ENCODE results near the gene KRTAP5-4. TPM values are rescaled to one million over a fixed set of nuclear protein-coding genes. Genes with fewer than 3 reads are reported as not detected.
"Not testable (repeated sequence)": the region's sequence is repeated elsewhere in the genome, so short reads cannot be mapped to it uniquely, and the experiment has no call there.

The KRTAP5-4 gene
- total RNA-seq, 1 experiment from 2014 or later, result not detected

GRCh38 chr11:1604711-1605110, 17.2 kb downstream of the KRTAP5-4 start:
- H3K4me1 Mint-ChIP-seq (ENCODE audit: insufficient read depth, unreplicated experiment), result no peaks in the 10 kb centered on the region
- no peak overlapping the region for H3K27ac Mint-ChIP-seq (ENCODE audit: low read depth, unreplicated experiment)
- intact Hi-C loops (cut with micrococcal nuclease), result no loop called here
- no TSS peak for BruUV-seq (replicated peaks)
- no peak for DNase-seq (ENCODE audit: unreplicated experiment)
- no peak for TF ChIP-seq CTCF (IDR thresholded peaks at IDR 0.05; ENCODE audit: unreplicated experiment)
- POLR2A ChIA-PET, result no interaction called here
- no peaks in the 10 kb centered on the region for H3K36me3 Mint-ChIP-seq (ENCODE audit: insufficient read depth, unreplicated experiment)
- CTCF ChIA-PET, result interaction anchor here (1.4 kb wide), 1 partner anchor 10 kb away, joined by 9 read pairs; no protein-coding TSS in a partner anchor
- H3K4me3 Mint-ChIP-seq (ENCODE audit: unreplicated experiment), result no peak overlapping the region
- H3K9me3 Mint-ChIP-seq (ENCODE audit: unreplicated experiment), result no peaks in the 10 kb centered on the region
- H3K27me3 Mint-ChIP-seq (ENCODE audit: insufficient read depth, unreplicated experiment), result peaks cover 68% of the 10 kb centered on the region

DNA sequence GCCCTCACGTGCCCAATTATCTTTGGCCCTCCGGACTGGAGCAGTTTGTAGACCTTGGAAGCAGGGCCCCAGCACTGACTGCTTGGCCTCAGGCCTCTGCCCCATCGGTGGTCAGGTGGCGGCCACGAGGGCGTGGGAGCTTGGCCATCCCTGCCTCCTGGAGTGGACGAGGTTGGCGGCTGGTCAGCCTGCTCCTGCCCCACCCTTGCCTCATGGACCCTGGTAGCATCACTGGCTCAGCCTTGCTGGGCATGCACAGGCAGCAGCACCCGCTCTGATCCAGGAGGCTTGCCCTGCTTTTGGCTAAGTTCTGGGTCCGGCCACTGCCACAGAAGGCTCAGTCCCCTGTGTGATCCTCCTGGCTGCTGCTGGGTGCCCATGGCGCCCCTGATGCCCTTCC, 17.8 kb downstream of the KRTAP5-4 start:
- Mint-ChIP-seq H3K27me3 (ENCODE audit: insufficient read depth, unreplicated experiment) (peaks cover 70% of the 10 kb centered on the region), H3K27ac (ENCODE audit: low read depth, unreplicated experiment) (no peak overlapping the region), H3K4me3 (ENCODE audit: unreplicated experiment) (no peak overlapping the region), H3K36me3 (ENCODE audit: insufficient read depth, unreplicated experiment) (no peaks in the 10 kb centered on the region), H3K4me1 (ENCODE audit: insufficient read depth, unreplicated experiment) (no peaks in the 10 kb centered on the region), H3K9me3 (ENCODE audit: unreplicated experiment) (no peaks in the 10 kb centered on the region)
- no peak for TF ChIP-seq CTCF (IDR thresholded peaks at IDR 0.05; ENCODE audit: unreplicated experiment)
- no peak for DNase-seq (ENCODE audit: unreplicated experiment)
- ChIA-PET CTCF (no interaction called here), POLR2A (no interaction called here)
- no TSS peak for BruUV-seq (replicated peaks)
- intact Hi-C loops (cut with micrococcal nuclease), result no loop called here

DNA sequence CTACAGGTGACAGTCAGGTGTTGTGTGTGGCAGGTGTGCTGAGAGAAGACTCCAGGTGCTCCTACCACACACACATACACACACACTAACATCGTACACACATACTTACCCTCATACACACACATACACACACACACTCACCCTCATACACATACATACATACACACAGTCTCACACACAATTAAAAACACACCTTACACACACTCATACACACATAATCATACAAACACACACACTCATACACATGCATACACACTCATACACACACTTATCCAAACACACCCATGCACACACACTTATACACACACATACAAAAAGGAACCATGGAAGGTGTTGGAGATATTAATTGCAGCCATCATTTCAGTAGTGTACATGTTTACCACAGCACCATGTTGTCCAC, 18.3 kb downstream of the KRTAP5-4 start:
- Mint-ChIP-seq H3K27me3 (ENCODE audit: insufficient read depth, unreplicated experiment) (peaks cover 75% of the 10 kb centered on the region), H3K36me3 (ENCODE audit: insufficient read depth, unreplicated experiment) (no peaks in the 10 kb centered on the region), H3K27ac (ENCODE audit: low read depth, unreplicated experiment) (no peak overlapping the region), H3K4me3 (ENCODE audit: unreplicated experiment) (no peak overlapping the region), H3K4me1 (ENCODE audit: insufficient read depth, unreplicated experiment) (no peaks in the 10 kb centered on the region), H3K9me3 (ENCODE audit: unreplicated experiment) (no peaks in the 10 kb centered on the region)
- no TSS peak for BruUV-seq (replicated peaks)
- no peak for TF ChIP-seq CTCF (IDR thresholded peaks at IDR 0.05; ENCODE audit: unreplicated experiment)
- no peak for DNase-seq (ENCODE audit: unreplicated experiment)
- intact Hi-C loops (cut with micrococcal nuclease), result no loop called here
- CTCF ChIA-PET, result no interaction called here
- POLR2A ChIA-PET, result no interaction called here

GRCh38 chr11:1601663-1602062, 20.3 kb downstream of the KRTAP5-4 start:
- POLR2A ChIA-PET; BruUV-seq (replicated peaks); H3K36me3 Mint-ChIP-seq (ENCODE audit: insufficient read depth, unreplicated experiment); H3K4me1 Mint-ChIP-seq (ENCODE audit: insufficient read depth, unreplicated experiment); intact Hi-C loops (cut with micrococcal nuclease); DNase-seq (ENCODE audit: unreplicated experiment); H3K27ac Mint-ChIP-seq (ENCODE audit: low read depth, unreplicated experiment); CTCF ChIA-PET; H3K9me3 Mint-ChIP-seq (ENCODE audit: unreplicated experiment); H3K4me3 Mint-ChIP-seq (ENCODE audit: unreplicated experiment): not testable (repeated sequence)
- H3K27me3 Mint-ChIP-seq (ENCODE audit: insufficient read depth, unreplicated experiment), result peaks cover 84% of the 10 kb centered on the region

DNA sequence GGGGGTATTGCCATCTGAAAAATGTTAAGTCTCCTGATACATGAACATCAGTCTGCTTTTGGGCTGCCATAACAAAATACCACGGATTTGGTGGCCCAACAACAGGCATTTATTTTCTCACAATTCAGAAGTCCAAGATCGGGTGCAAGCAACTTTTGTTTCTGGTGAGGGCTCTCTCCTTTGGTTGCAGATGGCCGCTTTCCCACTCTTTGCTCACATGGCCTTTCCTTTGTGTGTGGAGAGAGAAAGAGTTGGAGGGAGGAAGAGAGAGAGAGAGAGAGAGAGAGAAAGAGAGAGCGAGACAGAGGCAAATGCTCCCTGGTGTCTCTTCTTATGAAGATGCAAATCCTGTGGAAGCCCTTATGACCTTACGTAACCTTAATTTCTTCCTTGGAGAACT, 21.3 kb downstream of the KRTAP5-4 start:
- Mint-ChIP-seq H3K4me3 (ENCODE audit: unreplicated experiment) (no peak overlapping the region), H3K4me1 (ENCODE audit: insufficient read depth, unreplicated experiment) (no peaks in the 10 kb centered on the region), H3K27me3 (ENCODE audit: insufficient read depth, unreplicated experiment) (peaks cover 86% of the 10 kb centered on the region), H3K27ac (ENCODE audit: low read depth, unreplicated experiment) (no peak overlapping the region), H3K36me3 (ENCODE audit: insufficient read depth, unreplicated experiment) (no peaks in the 10 kb centered on the region), H3K9me3 (ENCODE audit: unreplicated experiment) (no peaks in the 10 kb centered on the region)
- no peak for TF ChIP-seq CTCF (IDR thresholded peaks at IDR 0.05; ENCODE audit: unreplicated experiment)
- no TSS peak for BruUV-seq (replicated peaks)
- CTCF ChIA-PET, result no interaction called here
- POLR2A ChIA-PET, result interaction anchor here (0.5 kb wide), 1 partner anchor 55 kb away, joined by 3 read pairs; no protein-coding TSS in a partner anchor
- intact Hi-C loops (cut with micrococcal nuclease), result no loop called here
- DNase-seq (ENCODE audit: unreplicated experiment), result no peak
